ENCODE results near the gene MNDA. TPM values are rescaled to one million over a fixed set of nuclear protein-coding genes. Genes with fewer than 3 reads are reported as not detected.

Gene MNDA
- total RNA-seq, 4 donors from 2014 or later = 2.0 to 8.5 (median 2.6) TPM

DNA sequence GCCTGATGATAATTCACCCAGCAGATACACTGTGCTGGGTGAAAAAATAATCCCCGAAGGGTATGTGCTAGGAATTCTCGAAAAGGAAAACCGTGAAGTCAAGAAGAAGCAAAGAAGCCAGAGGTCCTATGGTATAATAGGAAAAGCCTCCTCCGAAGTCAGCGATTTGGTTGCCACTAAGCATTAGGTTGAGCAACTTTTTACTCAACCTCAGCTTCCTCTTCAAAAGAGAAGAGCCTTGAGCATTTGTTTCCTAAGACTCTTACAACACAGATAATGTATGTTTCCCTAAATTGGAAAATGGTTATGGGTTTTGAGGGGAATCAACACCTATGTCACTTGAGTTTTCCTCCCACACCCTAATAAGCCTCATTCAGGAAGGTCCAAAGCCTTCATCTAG, 21.3 kb upstream of the MNDA start:
- H3K4me3 ChIP-seq (replicated peaks in 1 of 3) = no peak overlapping the region
- no peaks in the 10 kb centered on the region for H3K27me3 ChIP-seq
- intact Hi-C loops (cut with DNase I) = no loop called here
- H3K4me1 ChIP-seq = no peaks in the 10 kb centered on the region
- WGBS, 2 donors = 88 to 92% methylated on average over 5 of the region's 5 CpGs
- no peaks in the 10 kb centered on the region for H3K36me3 ChIP-seq
- no peak for DNase-seq
- H3K27ac ChIP-seq = no peak overlapping the region
- TF ChIP-seq, protein P1, sequence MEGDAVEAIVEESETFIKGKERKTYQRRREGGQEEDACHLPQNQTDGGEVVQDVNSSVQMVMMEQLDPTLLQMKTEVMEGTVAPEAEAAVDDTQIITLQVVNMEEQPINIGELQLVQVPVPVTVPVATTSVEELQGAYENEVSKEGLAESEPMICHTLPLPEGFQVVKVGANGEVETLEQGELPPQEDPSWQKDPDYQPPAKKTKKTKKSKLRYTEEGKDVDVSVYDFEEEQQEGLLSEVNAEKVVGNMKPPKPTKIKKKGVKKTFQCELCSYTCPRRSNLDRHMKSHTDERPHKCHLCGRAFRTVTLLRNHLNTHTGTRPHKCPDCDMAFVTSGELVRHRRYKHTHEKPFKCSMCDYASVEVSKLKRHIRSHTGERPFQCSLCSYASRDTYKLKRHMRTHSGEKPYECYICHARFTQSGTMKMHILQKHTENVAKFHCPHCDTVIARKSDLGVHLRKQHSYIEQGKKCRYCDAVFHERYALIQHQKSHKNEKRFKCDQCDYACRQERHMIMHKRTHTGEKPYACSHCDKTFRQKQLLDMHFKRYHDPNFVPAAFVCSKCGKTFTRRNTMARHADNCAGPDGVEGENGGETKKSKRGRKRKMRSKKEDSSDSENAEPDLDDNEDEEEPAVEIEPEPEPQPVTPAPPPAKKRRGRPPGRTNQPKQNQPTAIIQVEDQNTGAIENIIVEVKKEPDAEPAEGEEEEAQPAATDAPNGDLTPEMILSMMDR (IDR thresholded peaks at IDR 0.05) = no peak
- no peak for TF ChIP-seq POLR2A (IDR thresholded peaks at IDR 0.05)
- H3K9me3 ChIP-seq = no peaks in the 10 kb centered on the region

DNA sequence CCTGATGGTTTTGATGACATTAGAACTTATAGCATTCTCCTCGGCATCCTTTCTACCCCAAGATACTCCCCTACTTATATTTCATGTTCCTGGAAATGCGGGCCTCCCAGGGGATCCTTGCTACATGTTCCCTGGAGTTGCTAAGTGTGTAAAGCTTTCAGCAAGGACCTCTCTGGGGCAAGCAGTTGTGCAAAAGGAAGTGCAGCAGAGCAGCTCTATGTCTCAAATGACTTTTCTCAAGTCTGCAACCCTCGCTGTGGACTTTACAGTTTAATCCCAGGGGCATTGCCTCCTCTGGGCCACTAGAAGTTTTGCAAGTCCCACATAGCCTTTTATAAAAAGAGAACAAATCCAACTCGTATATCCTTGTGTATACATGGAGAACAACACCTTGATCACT, 20.8 kb upstream of the MNDA start:
- intact Hi-C loops (cut with DNase I) = no loop called here
- no peak overlapping the region for H3K4me3 ChIP-seq (replicated peaks in 1 of 3)
- DNase-seq = no peak
- H3K27me3 ChIP-seq = no peaks in the 10 kb centered on the region
- H3K27ac ChIP-seq = no peak overlapping the region
- H3K9me3 ChIP-seq = no peaks in the 10 kb centered on the region
- no peaks in the 10 kb centered on the region for H3K4me1 ChIP-seq
- WGBS, 2 donors = 76 to 80% methylated on average over 4 of the region's 4 CpGs
- no peaks in the 10 kb centered on the region for H3K36me3 ChIP-seq
- TF ChIP-seq, protein P1 (IDR thresholded peaks at IDR 0.05) = no peak
- no peak for TF ChIP-seq POLR2A (IDR thresholded peaks at IDR 0.05)

DNA sequence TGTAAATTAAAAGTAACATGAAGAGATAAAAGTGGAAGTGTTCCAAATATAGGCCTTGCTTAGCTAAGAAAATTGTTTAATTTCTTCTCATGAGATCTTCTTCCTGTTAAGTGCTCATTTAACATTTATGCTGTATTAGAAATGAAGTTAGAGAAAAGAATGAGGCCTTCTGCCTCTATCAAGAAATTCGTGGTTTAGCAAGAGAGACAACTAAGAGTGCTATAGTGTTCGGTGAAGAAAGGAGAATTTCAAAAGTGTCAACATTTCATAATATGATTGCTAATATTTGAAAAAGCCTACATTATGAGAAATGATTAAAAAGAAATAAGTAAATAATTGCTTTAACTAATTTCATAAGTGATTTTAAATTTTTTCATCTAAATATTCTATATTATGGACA, 18.8 kb upstream of the MNDA start:
- no peaks in the 10 kb centered on the region for H3K4me1 ChIP-seq
- no peaks in the 10 kb centered on the region for H3K27me3 ChIP-seq
- no peak for DNase-seq
- 69 to 71% methylated on average over 2 of the region's 2 CpGs for WGBS, 2 donors
- H3K4me3 ChIP-seq (replicated peaks in 1 of 3) = no peak overlapping the region
- no peak overlapping the region for H3K27ac ChIP-seq
- intact Hi-C loops (cut with DNase I) = no loop called here
- no peak for TF ChIP-seq POLR2A (IDR thresholded peaks at IDR 0.05)
- TF ChIP-seq, protein P1 (IDR thresholded peaks at IDR 0.05) = no peak
- no peaks in the 10 kb centered on the region for H3K36me3 ChIP-seq
- H3K9me3 ChIP-seq = no peaks in the 10 kb centered on the region

DNA sequence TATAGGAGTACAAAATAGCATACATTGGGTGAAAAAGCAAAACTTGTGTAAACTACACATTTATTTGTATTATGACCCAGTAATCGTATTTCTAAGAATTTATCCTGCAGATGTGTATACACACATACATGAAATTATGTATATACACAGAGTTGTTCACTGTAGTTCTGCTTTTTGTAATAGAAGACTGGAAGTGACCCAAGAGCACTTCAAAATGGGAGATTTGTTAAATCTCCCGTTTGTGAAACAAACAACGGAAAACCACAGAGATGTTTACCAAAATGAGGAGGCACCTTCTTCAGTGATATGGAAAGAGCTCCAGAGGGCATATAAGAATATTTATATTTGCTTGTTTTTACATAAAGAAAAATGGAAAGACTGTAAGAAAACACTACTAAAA, 18.0 kb upstream of the MNDA start:
- Histone ChIP-seq H3K9me3 (no peaks in the 10 kb centered on the region), H3K27me3 (no peaks in the 10 kb centered on the region), H3K36me3 (no peaks in the 10 kb centered on the region), H3K4me3 (replicated peaks in 1 of 3) (no peak overlapping the region), H3K27ac (no peak overlapping the region), H3K4me1 (no peaks in the 10 kb centered on the region)
- 68% methylated on average over 3 of the region's 3 CpGs for WGBS, 2 donors
- DNase-seq = no peak
- no peak for TF ChIP-seq POLR2A (IDR thresholded peaks at IDR 0.05)
- TF ChIP-seq, protein P1 (IDR thresholded peaks at IDR 0.05) = no peak
- intact Hi-C loops (cut with DNase I) = no loop called here

DNA sequence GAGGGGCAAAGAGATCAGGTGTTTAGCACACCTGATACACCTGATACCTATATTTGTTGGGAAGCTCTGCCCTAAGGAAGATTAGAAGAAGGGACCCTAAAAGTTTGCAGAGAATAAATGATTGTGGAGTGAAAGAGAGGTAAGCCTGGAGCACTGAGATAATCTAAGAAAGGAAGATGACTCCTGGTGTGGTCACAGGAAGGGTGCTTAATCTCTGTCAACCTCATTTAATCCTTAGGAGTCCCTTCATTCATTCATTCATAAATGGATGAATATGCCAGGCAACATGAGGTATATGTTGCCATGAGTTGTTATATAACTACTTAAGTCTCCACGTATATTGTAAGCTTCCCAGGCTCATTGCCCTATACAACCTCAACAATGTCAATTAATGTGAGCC, 16.2 kb upstream of the MNDA start:
- Histone ChIP-seq H3K4me1 (no peaks in the 10 kb centered on the region), H3K4me3 (replicated peaks in 1 of 3) (no peak overlapping the region), H3K27ac (no peak overlapping the region), H3K36me3 (no peaks in the 10 kb centered on the region), H3K9me3 (no peaks in the 10 kb centered on the region), H3K27me3 (no peaks in the 10 kb centered on the region)
- WGBS, 2 donors = 0 to 94% methylated on average over 1 of the region's 1 CpG
- TF ChIP-seq POLR2A (IDR thresholded peaks at IDR 0.05) = no peak
- TF ChIP-seq, protein P1 (IDR thresholded peaks at IDR 0.05) = no peak
- DNase-seq = no peak
- intact Hi-C loops (cut with DNase I) = no loop called here

All from thyroid gland (tissue), 4 donors.